Body of pancreas (tissue), 4 donors: ENCODE results near the gene NBR1.
"Not testable (repeated sequence)": the region's sequence is repeated elsewhere in the genome, so short reads cannot be mapped to it uniquely, and the experiment has no call there.

Experiments
- CTCF ChIP-seq, 7 experiments: fragments of 450-650 bp in 4 of 7; fragments of 200-600 bp in 3 of 7; sonication (generic) in 3 of 7; IDR thresholded peaks; one replicate each; pipeline ENCODE4 v1.5.1; 2016 to 2019; ENCODE audit warnings: antibody characterized with exemption in 7 of 7
- POLR2A ChIP-seq, 3 donors: fragments of 450-650 bp; IDR thresholded peaks; one replicate each; pipeline ENCODE4 v1.6.1; 2016; ENCODE audit warnings: antibody characterized with exemption in 3 of 3, mild to moderate bottlenecking in 2 of 3

GRCh38 chr17:43165971-43166370 lies 5.0 kb upstream of the NBR1 start:
- TF ChIP-seq CTCF, POLR2A (IDR thresholded peaks at IDR 0.05): not testable (repeated sequence)
